Gastroesophageal sphincter (tissue), 4 donors: Measurements from ENCODE around the gene RAB22A. TPM values are rescaled to one million over a fixed set of nuclear protein-coding genes. Genes with fewer than 3 reads are reported as not detected.

Experiments
- ATAC-seq: fragments of 150-250 bp; one replicate; pipeline ENCODE4 v1.9.1; 2016; ENCODE audit warnings: mild to moderate bottlenecking, moderate library complexity
- H3K27ac ChIP-seq, 4 donors: fragments of 200-600 bp; sonication (generic) in 3 of 4; 1 replicate in 3 of 4; 2 replicates in 1 of 4; pipeline ENCODE4 v1.5.1; 2016 to 2019
- H3K27me3 ChIP-seq: fragments of 200-600 bp; sonication (generic); one replicate; pipeline ENCODE4 v1.5.1; 2019
- H3K36me3 ChIP-seq, 2 donors: fragments of 200-600 bp; sonication (generic); one replicate each; pipeline ENCODE4 v1.5.1; 2019; ENCODE audit warnings: control low read depth in 1 of 2
- H3K4me1 ChIP-seq, 3 donors: fragments of 200-600 bp; sonication (generic); 1 replicate in 2 of 3; 2 replicates in 1 of 3; pipeline ENCODE4 v1.5.1; 2016 to 2019; ENCODE audit warnings: control low read depth in 2 of 3
- H3K4me3 ChIP-seq, 2 donors: fragments of 200-600 bp; sonication (generic); one replicate each; pipeline ENCODE4 v1.5.1; 2019; ENCODE audit warnings: mild to moderate bottlenecking in 1 of 2, moderate library complexity in 1 of 2
- H3K9me3 ChIP-seq, 3 donors: fragments of 200-600 bp; sonication (generic); one replicate each; pipeline ENCODE4 v1.5.1; 2017 to 2019; ENCODE audit warnings: control low read depth in 2 of 3
- CTCF ChIP-seq, 4 experiments: fragments of 200-600 bp in 2 of 4; fragments of 450-650 bp in 2 of 4; sonication (generic) in 1 of 4; IDR thresholded peaks; one replicate each; pipeline ENCODE4 v1.5.1; 2017 to 2019; ENCODE audit warnings: antibody characterized with exemption in 4 of 4, mild to moderate bottlenecking in 2 of 4, moderate library complexity in 2 of 4
- EP300 ChIP-seq: sonication (generic); formaldehyde crosslinking; IDR thresholded peaks from one replicate; pipeline ENCODE4 v1.6.1; 2017; ENCODE audit warnings: antibody characterized with exemption, mild to moderate bottlenecking
- POLR2A ChIP-seq, 2 donors: fragments of 450-650 bp; IDR thresholded peaks; one replicate each; pipeline ENCODE4 v1.6.1; 2017; ENCODE audit warnings: antibody characterized with exemption in 2 of 2, mild to moderate bottlenecking in 2 of 2, moderate library complexity in 1 of 2
- POLR2AphosphoS5 ChIP-seq: sonication (generic); formaldehyde crosslinking; IDR thresholded peaks from one replicate; pipeline ENCODE4 v1.6.1; 2017; ENCODE audit warnings: antibody characterized with exemption
- WGBS, 2 donors: methylation state at CpG; one replicate each; pipeline ENCODE4 v1.1.5; 2018; ENCODE audit warnings: low coverage in 1 of 2; 5-methylcytosine and 5-hydroxymethylcytosine counted together
- total RNA-seq, 4 donors: library from RNA; depleted of rRNA; stranded (reverse); fragments of >200 nt; gene quantifications; one replicate each; pipeline ENCODE4 v1.1.0, GENCODE V29; 2016

RAB22A gene
- total RNA-seq, 4 donors from 2014 or later: 23.2 to 26.8 (median 25.6) TPM

GRCh38 chr20:58289143-58289542 is 20.4 kb upstream of the RAB22A start:
- Histone ChIP-seq H3K27me3 (no peaks in the 10 kb centered on the region), H3K27ac (no peak overlapping the region), H3K36me3 (peaks cover 0 to 37% of the 10 kb centered on the region in 2 donors), H3K4me3 (no peak overlapping the region), H3K9me3 (no peaks in the 10 kb centered on the region), H3K4me1 (no peaks in the 10 kb centered on the region)
- no peak for ATAC-seq
- WGBS, 2 donors: 83 to 89% methylated on average over 1 to 2 of the region's 2 CpGs
- TF ChIP-seq CTCF (IDR thresholded peaks at IDR 0.05) (no peak), POLR2A (IDR thresholded peaks at IDR 0.05) (no peak), EP300 (no peak), POLR2AphosphoS5 (no peak)

- Histone ChIP-seq H3K4me3 (no peak overlapping the region), H3K4me1 (peaks cover 0 to 12% (median 0%) of the 10 kb centered on the region in 3 donors), H3K27me3 (no peaks in the 10 kb centered on the region), H3K9me3 (no peaks in the 10 kb centered on the region), H3K36me3 (peaks cover 0 to 5% of the 10 kb centered on the region in 2 donors), H3K27ac (no peak overlapping the region)
- TF ChIP-seq EP300 (no peak), CTCF (IDR thresholded peaks at IDR 0.05) (no peak), POLR2AphosphoS5 (no peak), POLR2A (IDR thresholded peaks at IDR 0.05) (no peak)
- 83 to 92% methylated on average over 2 of the region's 2 CpGs for WGBS, 2 donors
- ATAC-seq: no peak
These were observed 16.1 kb upstream of the RAB22A start for GRCh38 chr20:58293453-58293852.

GRCh38 chr20:58294497-58295455 is 14.7 kb upstream of the RAB22A start:
- no peaks in the 10 kb centered on the region for H3K9me3 ChIP-seq
- peaks cover 0 to 12% (median 0%) of the 10 kb centered on the region in 3 donors for H3K4me1 ChIP-seq
- no peak overlapping the region for H3K4me3 ChIP-seq
- no peaks in the 10 kb centered on the region for H3K27me3 ChIP-seq
- ATAC-seq: no peak
- no peak for TF ChIP-seq EP300
- TF ChIP-seq CTCF (IDR thresholded peaks at IDR 0.05): no peak
- no peak for TF ChIP-seq POLR2AphosphoS5
- no peak for TF ChIP-seq POLR2A (IDR thresholded peaks at IDR 0.05)
- no peaks in the 10 kb centered on the region for H3K36me3 ChIP-seq
- H3K27ac ChIP-seq: no peak overlapping the region
- WGBS, 2 donors: 79 to 80% methylated on average over 9 to 13 of the region's 13 CpGs

- Histone ChIP-seq H3K9me3 (no peaks in the 10 kb centered on the region), H3K4me3 (no peak overlapping the region), H3K27ac (no peak overlapping the region), H3K4me1 (peaks cover 0 to 12% (median 0%) of the 10 kb centered on the region in 3 donors), H3K36me3 (peaks cover 0 to 5% of the 10 kb centered on the region in 2 donors), H3K27me3 (no peaks in the 10 kb centered on the region)
- WGBS, 2 donors: 66 to 72% methylated on average over 4 to 5 of the region's 7 CpGs
- ATAC-seq: no peak
- TF ChIP-seq CTCF (IDR thresholded peaks at IDR 0.05): no peak
- TF ChIP-seq POLR2AphosphoS5: no peak
- no peak for TF ChIP-seq POLR2A (IDR thresholded peaks at IDR 0.05)
- TF ChIP-seq EP300: no peak
These were observed 13.3 kb upstream of the RAB22A start for GRCh38 chr20:58296051-58296837.
